ENCODE results near the gene SFT2D1.

GRCh38 chr6:166274163-166274562 is 68.2 kb downstream of the SFT2D1 start:
- TF ChIP-seq CTCF (IDR thresholded peaks at IDR 0.05; ENCODE audit: low read length) (no peak), EZH2 (optimal IDR thresholded peaks at IDR 0.05; ENCODE audit: low read depth, low read length) (no peak), EZH2phosphoT487 (IDR thresholded peaks at IDR 0.05; ENCODE audit: low read length) (no peak)
